GM23248 (cell line): ENCODE measurements around the gene SERINC2.
"Not testable (repeated sequence)": the region's sequence is repeated elsewhere in the genome, so short reads cannot be mapped to it uniquely, and the experiment has no call there.

Experiments
- EZH2 ChIP-seq: fragments of 200-600 bp; sonication (generic); IDR thresholded peaks from 2 replicates; pipeline ENCODE4 v1.6.1; 2018; ENCODE audit warnings: antibody characterized with exemption, mild to moderate bottlenecking; ENCODE audit not compliant: insufficient read depth, poor library complexity, severe bottlenecking
- EZH2phosphoT487 ChIP-seq: fragments of 200-600 bp; sonication (generic); IDR thresholded peaks from 2 replicates; pipeline ENCODE4 v1.6.1; 2018; ENCODE audit warnings: antibody characterized with exemption, moderate library complexity, mild to moderate bottlenecking, low read depth; ENCODE audit not compliant: insufficient read depth

DNA sequence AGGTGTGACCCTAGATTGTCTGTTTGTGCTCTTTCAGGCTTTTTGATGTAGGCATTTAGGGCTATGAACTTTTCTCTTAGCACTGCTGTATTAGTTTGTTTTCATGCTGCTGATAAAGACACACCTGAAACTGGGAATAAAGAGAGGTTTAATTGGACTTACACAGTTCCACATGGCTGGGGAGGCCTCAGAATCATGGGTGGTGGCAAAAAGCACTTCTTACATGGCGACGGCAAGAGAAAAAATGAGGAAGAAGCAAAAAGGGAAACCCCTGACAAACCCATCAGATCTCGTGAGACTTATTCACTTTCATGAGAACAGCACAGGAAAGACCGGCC is 59.3 kb downstream of the SERINC2 start:
- TF ChIP-seq EZH2, EZH2phosphoT487: not testable (repeated sequence)
